ENCODE data around the gene IGDCC3.
A peak's percentile ranks its signal among the peaks of the same experiment; 100 is the strongest.

The IGDCC3 gene

GRCh38 chr15:65318870-65319356, 58.9 kb downstream of the IGDCC3 start:
- peak; percentile 14 for DNase-seq

GRCh38 chr15:65312400-65312916, 65.3 kb downstream of the IGDCC3 start:
- DNase-seq = no peak

GRCh38 chr15:65311760-65312159, 66.0 kb downstream of the IGDCC3 start:
- no peak for DNase-seq

GRCh38 chr15:65310431-65311137, 67.2 kb downstream of the IGDCC3 start:
- DNase-seq = no peak

GRCh38 chr15:65309882-65310418, 67.9 kb downstream of the IGDCC3 start:
- no peak for DNase-seq

GRCh38 chr15:65307978-65308377, 69.8 kb downstream of the IGDCC3 start:
- no peak for DNase-seq

- no peak for DNase-seq
Measured at GRCh38 chr15:65306551-65306950, 71.3 kb downstream of the IGDCC3 start.

GRCh38 chr15:65305776-65306175, 72.0 kb downstream of the IGDCC3 start:
- no peak for DNase-seq

GRCh38 chr15:65305150-65305758, 72.5 kb downstream of the IGDCC3 start:
- DNase-seq = no peak

GRCh38 chr15:65304381-65305149, 73.2 kb downstream of the IGDCC3 start, which contains the start of gene RNU5B-1:
Gene RNU5B-1 (plus strand): TSS chr15:65304677.
- DNase-seq = peak; percentile 94

- DNase-seq = peak; percentile 10
Measured at GRCh38 chr15:65303687-65304380, 74.0 kb downstream of the IGDCC3 start.

GRCh38 chr15:65302061-65302460, 75.7 kb downstream of the IGDCC3 start:
- no peak for DNase-seq

GRCh38 chr15:65300924-65301441, 76.8 kb downstream of the IGDCC3 start:
- DNase-seq = no peak

- no peak for DNase-seq
Measured at GRCh38 chr15:65298731-65299130, 79.1 kb downstream of the IGDCC3 start.

- no peak for DNase-seq
Measured at GRCh38 chr15:65292938-65293518, 84.8 kb downstream of the IGDCC3 start.

GRCh38 chr15:65290228-65290627, 87.6 kb downstream of the IGDCC3 start:
- no peak for DNase-seq

GRCh38 chr15:65289261-65289854, 88.4 kb downstream of the IGDCC3 start:
- no peak for DNase-seq

GRCh38 chr15:65287520-65287855, 90.3 kb downstream of the IGDCC3 start:
- no peak for DNase-seq

GRCh38 chr15:65286704-65287519, 90.9 kb downstream of the IGDCC3 start, which contains the start of gene PARP16:
Gene PARP16 (minus strand): TSS chr15:65286883. CDS start chr15:65286426, 457 bp downstream.
- peak; percentile 75 for DNase-seq

- DNase-seq = no peak
Measured at GRCh38 chr15:65286069-65286703, 91.6 kb downstream of the IGDCC3 start.
